Aorta (tissue), 5 donors: ENCODE results near the gene TRAK1. TPM values are rescaled to one million over a fixed set of nuclear protein-coding genes. Genes with fewer than 3 reads are reported as not detected.

Experiments used
- ATAC-seq: fragments of 200-7000 bp; cut with Tn5 transposase; one replicate; pipeline ENCODE4 v1.9.1; 2022; ENCODE audit warnings: moderate library complexity; ENCODE audit not compliant: low FRiP score
- DNase-seq, 2 donors: peaks; one replicate each; pipeline ENCODE4 v3.0.0-alpha.2; 2020
- H3K27ac ChIP-seq, 2 donors: one replicate each; pipeline ENCODE4 v1.5.1; 2013; ENCODE audit warnings: low read length in 2 of 2, mild to moderate bottlenecking in 2 of 2, moderate library complexity in 2 of 2, control low read depth in 1 of 2, inconsistent platforms in 1 of 2, low read depth in 1 of 2
- H3K27me3 ChIP-seq, 2 donors: one replicate each; pipeline ENCODE4 v1.6.1; 2013; ENCODE audit warnings: control low read depth in 1 of 2, low read length in 1 of 2, mild to moderate bottlenecking in 1 of 2, moderate library complexity in 1 of 2; ENCODE audit not compliant: insufficient read depth in 2 of 2, control insufficient read depth in 1 of 2
- H3K36me3 ChIP-seq, 2 donors: one replicate each; pipeline ENCODE4 v1.6.1; 2013; ENCODE audit warnings: control low read depth in 1 of 2, low read length in 1 of 2, mild to moderate bottlenecking in 1 of 2; ENCODE audit not compliant: insufficient read depth in 2 of 2, control insufficient read depth in 1 of 2
- H3K4me1 ChIP-seq, 2 donors: one replicate each; pipeline ENCODE4 v1.6.1; 2013; ENCODE audit warnings: low read length in 2 of 2, control low read depth in 1 of 2, mild to moderate bottlenecking in 1 of 2, moderate library complexity in 1 of 2; ENCODE audit not compliant: insufficient read depth in 2 of 2, control insufficient read depth in 1 of 2
- H3K4me3 ChIP-seq, 2 donors: one replicate each; pipeline ENCODE4 v1.5.1; 2013; ENCODE audit warnings: low read length in 2 of 2, control low read depth in 1 of 2, mild to moderate bottlenecking in 1 of 2
- H3K9me3 ChIP-seq: one replicate; pipeline ENCODE4 v1.6.1; 2013; ENCODE audit warnings: mild to moderate bottlenecking, low read length; ENCODE audit not compliant: control insufficient read depth
- WGBS, 2 donors: extraction: QIAGEN DNeasy Blood & Tissue Kit; methylation state at CpG; one replicate each; pipeline ENCODE4 v1.1.7; 2013; 5-methylcytosine and 5-hydroxymethylcytosine counted together
- intact Hi-C, 2 donors: fragments of 100-400 bp; cut with DNase I; formaldehyde crosslinking; loops; one replicate each; pipeline versions ENCODE4 v1.14.2 to v1.15.0; 2022
- polyA plus RNA-seq, 2 donors: library from polyadenylated mRNA; stranded (reverse); fragments of 200-250 nt; gene quantifications; one replicate each; pipeline ENCODE4 v1.2.3, GENCODE V29; 2013
- total RNA-seq, 2 donors: library from RNA; stranded (reverse); fragmentation: NEBNext Ultra II Directional; extraction: Animal tissue kit (Norgen Biotek cat#: 25700); gene quantifications; one replicate each; pipeline ENCODE4 v1.2.1, GENCODE V29; 2021
- donor health status: healthy with polysubstance abuse.
- donor health status: Bipolar disorder and iron deficiency.
- donor health status: DM: no; HTN: no; CAD: no.
- donor health status: DM: no; HTN: no; CAD: no.
- donor health status: DM: yes; HTN: yes; CAD: no.

TRAK1 gene
- total and polyA plus RNA-seq, 4 donors, result 15.7 to 37.7 (median 24.9) TPM

GRCh38 chr3:42092006-42092405, 849 bp downstream of the TRAK1 start:
- DNase-seq (no peak), ATAC-seq (no peak)
- WGBS, 2 donors, result 87 to 89% methylated on average over 3 of the region's 3 CpGs
- Histone ChIP-seq H3K4me1 (no peaks in the 10 kb centered on the region), H3K9me3 (no peaks in the 10 kb centered on the region), H3K36me3 (peaks cover 0 to 2% of the 10 kb centered on the region in 2 donors), H3K27me3 (no peaks in the 10 kb centered on the region), H3K27ac (no peak overlapping the region), H3K4me3 (no peak overlapping the region)
- intact Hi-C loops, result loop anchor here in 1 of 2 donors (10.0 kb wide), 1 partner anchor 1567 kb away; the partner anchor contains the start of gene ZNF621

GRCh38 chr3:42094128-42094527, 3.0 kb downstream of the TRAK1 start:
- no peaks in the 10 kb centered on the region for H3K9me3 ChIP-seq

GRCh38 chr3:42094691-42095391, 3.7 kb downstream of the TRAK1 start:
- ATAC-seq (no peak), DNase-seq (no peak)
- H3K4me3 ChIP-seq, result no peak overlapping the region
- intact Hi-C loops, result loop anchor here (5.0 to 10.0 kb wide), 2 partner anchors 83 to 1570 kb away; partner anchors contain the start of gene ZNF621 (in 1 of the 2)
- no peaks in the 10 kb centered on the region for H3K27me3 ChIP-seq
- no peak overlapping the region for H3K27ac ChIP-seq
- H3K4me1 ChIP-seq, result no peaks in the 10 kb centered on the region
- 84 to 92% methylated on average over 4 of the region's 4 CpGs for WGBS, 2 donors
- peaks cover 0 to 2% of the 10 kb centered on the region in 2 donors for H3K36me3 ChIP-seq
- no peaks in the 10 kb centered on the region for H3K9me3 ChIP-seq

More at GRCh38 chr3:42094128-42094527, 3.0 kb downstream of the TRAK1 start:
- intact Hi-C loops, result loop anchor here in 1 of 2 donors (10.0 kb wide), 1 partner anchor 1569 kb away; the partner anchor contains the start of gene ZNF621
- peaks cover 0 to 2% of the 10 kb centered on the region in 2 donors for H3K36me3 ChIP-seq
- DNase-seq (no peak), ATAC-seq (no peak)
- 49 to 60% methylated on average over 4 of the region's 4 CpGs for WGBS, 2 donors
- no peaks in the 10 kb centered on the region for H3K4me1 ChIP-seq
- H3K27me3 ChIP-seq, result no peaks in the 10 kb centered on the region
- no peak overlapping the region for H3K4me3 ChIP-seq
- no peak overlapping the region for H3K27ac ChIP-seq

GRCh38 chr3:42095540-42095939, 4.4 kb downstream of the TRAK1 start:
- Histone ChIP-seq H3K4me1 (no peaks in the 10 kb centered on the region), H3K9me3 (no peaks in the 10 kb centered on the region), H3K27me3 (no peaks in the 10 kb centered on the region), H3K27ac (no peak overlapping the region), H3K4me3 (no peak overlapping the region), H3K36me3 (peaks cover 0 to 2% of the 10 kb centered on the region in 2 donors)
- WGBS, 2 donors, result 94 to 99% methylated on average over 2 of the region's 2 CpGs
- DNase-seq, result no peak
- intact Hi-C loops, result loop anchor here (5.0 to 10.0 kb wide), 2 partner anchors 83 to 1571 kb away; partner anchors contain the start of gene ZNF621 (in 1 of the 2)
- no peak for ATAC-seq

GRCh38 chr3:42096796-42097565, 5.8 kb downstream of the TRAK1 start:
- intact Hi-C loops, result loop anchor here (5.0 to 10.0 kb wide), 2 partner anchors 85 to 1572 kb away; partner anchors contain the start of gene ZNF621 (in 1 of the 2)
- no peaks in the 10 kb centered on the region for H3K9me3 ChIP-seq
- H3K4me3 ChIP-seq, result no peak overlapping the region
- no peaks in the 10 kb centered on the region for H3K4me1 ChIP-seq
- DNase-seq (no peak), ATAC-seq (no peak)
- no peaks in the 10 kb centered on the region for H3K27me3 ChIP-seq
- no peak overlapping the region for H3K27ac ChIP-seq
- 7 to 11% methylated on average over 8 of the region's 8 CpGs for WGBS, 2 donors
- peaks cover 0 to 2% of the 10 kb centered on the region in 2 donors for H3K36me3 ChIP-seq

- no peaks in the 10 kb centered on the region for H3K4me1 ChIP-seq
- no peaks in the 10 kb centered on the region for H3K9me3 ChIP-seq
- ATAC-seq, result no peak
- DNase-seq, result no peak
- intact Hi-C loops, result loop anchor here (5.0 to 10.0 kb wide), 2 partner anchors 85 to 1573 kb away; partner anchors contain the start of gene ZNF621 (in 1 of the 2)
- 30 to 45% methylated on average over 3 of the region's 3 CpGs for WGBS, 2 donors
- no peaks in the 10 kb centered on the region for H3K27me3 ChIP-seq
- peaks cover 0 to 2% of the 10 kb centered on the region in 2 donors for H3K36me3 ChIP-seq
- H3K4me3 ChIP-seq, result no peak overlapping the region
- no peak overlapping the region for H3K27ac ChIP-seq
Observed at GRCh38 chr3:42097566-42097946, 6.4 kb downstream of the TRAK1 start.

GRCh38 chr3:42098171-42098570, 7.0 kb downstream of the TRAK1 start:
- intact Hi-C loops, result loop anchor here (2.0 to 10.0 kb wide), 3 partner anchors 86 to 1573 kb away; partner anchors contain the start of genes ULK4 (in 1 of the 2) and ZNF621 (in 1 of the 2)
- Histone ChIP-seq H3K36me3 (peaks cover 0 to 2% of the 10 kb centered on the region in 2 donors), H3K27ac (no peak overlapping the region), H3K9me3 (no peaks in the 10 kb centered on the region), H3K4me1 (no peaks in the 10 kb centered on the region), H3K4me3 (no peak overlapping the region), H3K27me3 (no peaks in the 10 kb centered on the region)
- WGBS, 2 donors, result 74 to 79% methylated on average over 6 of the region's 6 CpGs
- DNase-seq (no peak), ATAC-seq (no peak)

- no peaks in the 10 kb centered on the region for H3K4me1 ChIP-seq
- no peaks in the 10 kb centered on the region for H3K27me3 ChIP-seq
- intact Hi-C loops, result loop anchor here (2.0 to 10.0 kb wide), 3 partner anchors 87 to 1574 kb away; partner anchors contain the start of genes ULK4 (in 1 of the 2) and ZNF621 (in 1 of the 2)
- no peaks in the 10 kb centered on the region for H3K9me3 ChIP-seq
- H3K27ac ChIP-seq, result no peak overlapping the region
- 62 to 64% methylated on average over 19 of the region's 19 CpGs for WGBS, 2 donors
- DNase-seq, result no peak
- H3K36me3 ChIP-seq, result peaks cover 0 to 2% of the 10 kb centered on the region in 2 donors
- H3K4me3 ChIP-seq, result no peak overlapping the region
- ATAC-seq, result no peak
Observed at GRCh38 chr3:42099020-42099765, 8.0 kb downstream of the TRAK1 start.
